ENCODE measurements around the gene FANK1.
A peak's percentile ranks its signal among the peaks of the same experiment; 100 is the strongest.

FANK1 gene, protein sequence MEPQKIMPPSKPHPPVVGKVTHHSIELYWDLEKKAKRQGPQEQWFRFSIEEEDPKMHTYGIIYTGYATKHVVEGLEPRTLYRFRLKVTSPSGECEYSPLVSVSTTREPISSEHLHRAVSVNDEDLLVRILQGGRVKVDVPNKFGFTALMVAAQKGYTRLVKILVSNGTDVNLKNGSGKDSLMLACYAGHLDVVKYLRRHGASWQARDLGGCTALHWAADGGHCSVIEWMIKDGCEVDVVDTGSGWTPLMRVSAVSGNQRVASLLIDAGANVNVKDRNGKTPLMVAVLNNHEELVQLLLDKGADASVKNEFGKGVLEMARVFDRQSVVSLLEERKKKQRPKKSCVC

DNA sequence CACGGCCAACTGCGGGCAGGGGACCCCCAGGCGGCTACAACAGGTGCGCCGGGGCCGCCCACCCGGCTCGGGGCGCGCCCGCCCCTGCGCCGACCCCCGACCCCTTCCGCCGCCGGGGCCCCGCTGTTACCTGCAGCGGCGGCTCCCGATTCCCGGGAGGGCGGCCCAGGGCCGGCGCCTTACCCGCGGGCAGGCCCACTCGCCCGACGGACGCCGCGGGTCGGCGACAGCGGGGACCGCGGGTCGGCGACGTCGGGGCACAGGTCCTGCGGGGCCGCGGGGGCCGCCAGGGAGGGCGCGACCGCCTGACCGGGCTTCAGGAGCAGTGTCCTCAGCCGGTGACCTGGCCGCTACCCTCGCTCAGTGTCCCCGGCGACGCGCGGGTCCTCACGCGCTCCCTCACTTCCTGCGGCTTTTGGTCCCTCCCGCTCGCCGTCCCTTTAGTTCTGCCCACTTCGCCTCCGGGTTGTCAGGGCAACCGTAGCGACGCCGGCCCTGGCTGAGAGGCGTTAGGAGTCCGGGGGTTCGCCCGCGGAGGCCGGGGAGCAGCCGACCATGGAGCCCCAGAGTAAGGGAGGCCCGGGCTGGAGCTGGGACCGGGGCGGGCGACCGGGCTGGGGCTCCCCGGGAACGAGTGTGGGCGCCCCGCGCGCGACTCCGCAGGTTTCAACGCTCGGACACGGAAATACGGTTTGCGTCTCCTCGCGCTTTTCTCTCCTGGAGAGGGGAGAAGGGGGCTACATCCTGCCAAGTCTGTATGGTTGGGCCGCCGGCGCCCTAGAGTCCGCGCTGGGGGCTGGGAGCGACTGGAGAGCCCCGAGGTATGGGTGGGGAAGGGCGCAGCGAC, at the start of gene FANK1:
FANK1 (plus strand) TSS at position 477 of the 847 bp plus-strand sequence; CDS start at position 556, 79 bp downstream.
- peak; percentile 96 for DNase-seq

DNA sequence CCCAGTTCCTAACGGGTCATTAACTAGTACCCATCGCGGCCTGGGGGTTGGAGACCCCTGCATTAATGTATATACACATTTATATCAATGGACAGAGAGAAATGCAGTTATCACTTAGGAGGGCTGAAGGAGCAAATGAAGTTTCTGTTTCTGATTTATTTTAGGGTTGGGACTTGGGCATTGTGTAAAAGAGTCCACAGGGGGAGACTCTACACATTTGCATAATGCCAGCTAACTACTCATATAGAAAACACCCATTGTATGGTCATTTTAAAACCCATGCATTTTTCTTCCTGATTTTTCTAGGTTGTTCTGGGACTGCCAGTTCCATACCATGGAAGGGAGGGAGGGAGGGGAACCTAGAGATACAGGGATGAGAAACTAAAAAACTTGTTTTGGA, 49.5 kb upstream of the FANK1 start:
- no peak for DNase-seq

GRCh38 chr10:125848371-125848770, 48.0 kb upstream of the FANK1 start:
- DNase-seq: no peak

- DNase-seq: no peak
Observed at GRCh38 chr10:125848857-125849256, 47.5 kb upstream of the FANK1 start.

DNA sequence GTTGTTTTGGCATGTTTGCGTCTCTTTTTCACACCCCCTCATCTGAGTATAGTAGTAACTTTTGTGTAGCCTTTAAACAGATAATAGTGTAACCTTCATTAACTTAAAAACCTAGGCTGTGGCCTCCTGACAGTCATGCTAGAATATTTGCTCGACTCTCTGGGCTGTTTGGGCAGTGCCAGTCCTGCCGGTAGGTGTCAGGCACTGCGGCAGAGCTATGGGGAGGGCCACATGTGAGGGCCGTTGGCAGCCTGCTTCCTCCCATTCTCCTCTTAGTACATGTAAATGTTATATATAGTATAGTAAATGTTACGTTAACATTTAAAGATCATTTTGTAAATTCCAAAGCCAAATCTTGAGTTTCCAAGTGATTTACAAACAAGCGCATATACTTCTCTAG, 46.9 kb upstream of the FANK1 start:
- no peak for DNase-seq

GRCh38 chr10:125850766-125851731, 45.3 kb upstream of the FANK1 start:
- no peak for DNase-seq

GRCh38 chr10:125852487-125852886, 43.9 kb upstream of the FANK1 start:
- DNase-seq: no peak

- no peak for DNase-seq
Observed at GRCh38 chr10:125857185-125857760, 39.1 kb upstream of the FANK1 start.

DNA sequence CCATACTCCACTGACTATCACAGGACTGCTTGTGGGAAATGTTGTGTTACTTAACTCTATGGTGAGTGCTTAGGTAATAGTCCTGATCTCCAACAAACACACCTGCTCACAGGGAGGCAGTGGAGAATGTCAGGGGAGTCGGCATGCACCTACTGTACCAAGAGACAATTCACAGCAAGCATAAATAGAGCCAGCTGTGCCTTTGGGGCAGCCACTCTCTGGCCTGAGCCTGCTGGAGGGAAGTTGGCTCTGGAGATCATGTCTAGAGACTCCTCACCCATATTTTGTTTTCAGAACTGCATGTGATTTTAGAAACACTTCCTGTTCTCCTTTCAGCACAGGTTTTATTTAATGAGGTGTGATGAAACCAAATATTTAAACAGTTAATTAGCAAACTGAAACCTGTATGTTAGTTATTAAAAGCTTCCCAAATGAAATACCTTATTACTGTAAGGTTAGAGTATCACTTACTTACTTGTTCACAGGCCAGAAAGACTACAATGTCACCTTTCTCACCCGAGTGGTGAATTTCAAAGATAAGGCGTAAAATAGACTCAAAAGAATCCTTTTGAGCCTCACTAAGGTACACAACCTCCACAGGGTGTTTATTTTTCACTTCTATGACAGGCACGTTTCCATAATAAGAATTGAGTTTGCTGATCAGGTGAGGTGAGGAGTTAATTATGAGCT, 37.1 kb upstream of the FANK1 start:
- peak; percentile 87 for DNase-seq

- no peak for DNase-seq
Observed at GRCh38 chr10:125865120-125865519, 31.2 kb upstream of the FANK1 start.

DNA sequence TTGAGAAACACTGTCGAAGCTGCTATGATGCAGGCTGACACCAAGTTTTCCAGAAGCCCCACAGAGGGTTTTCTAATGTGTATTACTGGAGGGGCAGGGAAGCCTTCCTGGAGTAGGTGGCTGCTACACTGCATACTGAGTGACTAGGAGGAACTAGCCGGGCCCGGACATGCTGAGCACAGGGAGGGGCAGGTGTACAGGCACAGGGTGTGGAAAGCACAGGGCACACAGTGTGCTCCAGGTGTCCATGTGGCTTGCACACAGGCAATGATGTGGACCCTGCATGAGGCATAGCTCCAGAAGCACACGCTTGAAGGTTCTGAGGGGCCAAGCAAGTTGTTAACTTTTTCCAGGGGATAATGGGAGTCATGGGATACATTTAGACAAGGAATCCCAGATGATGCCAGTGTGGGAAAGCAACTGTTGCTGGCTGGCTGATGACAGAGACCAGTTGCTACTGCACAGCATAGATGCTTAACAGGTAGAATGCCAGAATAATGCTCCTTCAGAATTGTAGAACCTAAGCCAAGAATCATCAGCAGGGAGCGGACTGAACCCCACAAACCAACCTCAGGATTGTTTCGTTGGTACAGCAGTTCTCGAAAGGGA, 29.8 kb upstream of the FANK1 start:
- DNase-seq: no peak

DNA sequence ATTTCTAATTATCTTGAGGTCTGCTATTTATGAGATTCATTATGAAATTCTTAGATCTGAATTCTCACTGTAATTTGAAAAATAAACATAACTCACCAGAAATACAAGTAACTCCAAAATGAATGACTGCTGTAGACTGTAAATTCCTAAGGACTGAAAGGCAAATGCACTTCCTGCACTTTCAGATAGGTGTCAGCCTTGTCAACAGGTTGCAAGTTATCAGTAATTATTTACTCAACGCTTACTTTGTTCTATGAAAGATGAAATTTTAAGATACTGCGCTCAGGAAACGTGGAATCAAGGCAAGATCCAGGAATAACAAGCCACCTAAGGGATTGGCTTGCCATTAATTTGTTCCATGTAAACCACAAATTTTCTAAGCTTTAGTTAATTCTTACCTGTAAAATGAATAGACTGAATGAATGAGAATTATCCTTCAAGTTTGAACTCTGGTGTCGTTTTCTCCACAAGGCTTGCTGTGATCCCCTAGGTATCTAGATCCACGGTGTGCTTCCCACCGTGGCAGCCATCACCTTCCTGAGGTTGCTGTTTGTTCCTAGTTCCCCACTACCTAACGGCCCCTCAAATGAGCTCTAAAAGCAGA, 27.9 kb upstream of the FANK1 start:
- DNase-seq: peak; percentile 78

DNA sequence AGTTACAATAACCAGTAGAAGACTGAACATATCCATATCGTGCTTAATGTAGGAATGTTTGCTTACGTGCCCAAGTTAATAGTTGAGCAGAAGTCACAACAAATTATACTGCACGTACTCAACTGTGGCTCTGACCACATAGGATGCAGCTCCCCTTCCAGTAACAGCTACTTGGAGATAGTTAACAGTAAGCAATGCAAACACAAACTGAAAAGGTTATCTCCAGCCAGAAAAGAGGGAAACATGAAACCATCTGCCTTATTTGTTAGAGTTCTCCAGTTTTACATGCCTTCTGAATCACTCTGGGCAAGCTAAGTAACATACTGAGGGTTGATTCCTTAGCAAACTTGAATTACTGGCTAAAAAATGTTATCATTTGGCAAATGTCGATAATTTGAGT, 25.0 kb upstream of the FANK1 start:
- DNase-seq: peak; percentile 65

- DNase-seq: peak; percentile 93
Observed at GRCh38 chr10:125878957-125879835, 17.2 kb upstream of the FANK1 start.

GRCh38 chr10:125880719-125881118, 15.6 kb upstream of the FANK1 start:
- no peak for DNase-seq

DNA sequence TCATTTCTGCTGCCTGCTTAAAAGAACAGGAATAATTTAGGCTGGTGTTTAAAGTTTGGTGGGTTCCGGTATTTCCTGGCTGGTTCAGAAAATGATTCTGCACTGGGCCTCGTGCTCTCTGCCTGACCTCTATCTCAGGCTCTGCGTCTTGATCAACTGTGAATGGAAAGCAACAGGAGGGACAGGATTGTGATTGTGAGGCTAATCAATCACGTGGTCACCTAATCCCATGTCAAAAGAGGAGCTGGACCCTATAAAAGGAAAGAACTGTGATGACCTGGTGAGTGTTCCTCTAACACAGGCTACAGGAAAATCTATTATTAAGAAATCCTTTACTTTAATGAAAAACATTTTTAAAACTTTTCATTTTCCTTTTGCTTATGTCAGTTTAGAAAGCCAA, 15.2 kb upstream of the FANK1 start, which contains the start of gene DHX32:
DHX32 (minus strand) TSS at position 101 of the 400 bp plus-strand sequence. CDS start 468 bp downstream, outside the sequence.
- DNase-seq: no peak

- no peak for DNase-seq
Observed at GRCh38 chr10:125882596-125882995, 13.8 kb upstream of the FANK1 start.

DNA sequence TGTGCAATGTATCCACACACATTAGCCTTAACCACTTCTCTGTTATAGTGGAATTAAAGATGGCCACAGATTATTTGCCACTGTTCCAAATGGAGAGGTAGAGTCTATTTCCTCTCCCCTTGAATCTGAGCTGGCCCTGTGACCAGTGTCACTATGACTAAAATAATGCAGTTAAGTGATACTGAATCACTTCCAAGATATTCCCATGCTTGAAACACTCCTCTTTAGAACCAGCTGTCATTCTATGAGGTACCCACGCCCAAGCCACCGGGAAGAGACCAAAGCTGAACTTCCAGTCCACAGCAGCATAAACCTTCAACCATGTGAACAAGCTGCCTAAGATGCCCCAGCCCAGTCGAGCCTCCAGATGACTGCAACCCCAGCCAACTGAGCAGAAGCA, 13.2 kb upstream of the FANK1 start:
- no peak for DNase-seq

GRCh38 chr10:125886914-125887512, 9.4 kb upstream of the FANK1 start:
- DNase-seq: no peak

Data from DMS53 (cell line).